GM12891 (cell line): ENCODE measurements around the gene PTPRQ.

Experiments used
- POLR2A ChIP-seq: IDR thresholded peaks from 2 replicates; pipeline ENCODE4 v1.6.1; 2011; ENCODE audit warnings: low read depth, low read length, control low read depth
- POU2F2 ChIP-seq: IDR thresholded peaks from 2 replicates; pipeline ENCODE4 v1.6.1; 2011; ENCODE audit warnings: low read depth, mild to moderate bottlenecking, control low read depth, low read length, moderate library complexity

DNA sequence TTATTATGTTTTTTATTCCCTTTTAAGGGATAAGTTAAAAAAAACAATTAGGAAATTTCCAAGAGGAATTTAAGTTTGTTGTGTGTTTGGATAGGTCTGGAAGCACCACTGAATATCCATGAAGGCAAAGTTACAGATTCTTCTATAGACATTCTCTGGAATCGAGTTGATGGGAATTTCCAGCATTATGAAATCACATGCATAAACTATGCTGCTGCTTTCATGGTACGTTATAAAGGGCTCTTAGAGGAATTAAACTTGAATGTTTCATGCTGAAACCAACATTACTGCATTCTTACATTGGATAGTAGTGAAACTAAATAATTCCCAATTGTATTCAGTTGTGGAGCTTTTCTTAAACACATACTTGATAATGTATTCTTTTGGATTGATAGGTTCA lies 21.5 kb upstream of the PTPRQ start:
- no peak for TF ChIP-seq POU2F2
- no peak for TF ChIP-seq POLR2A
